DND-41 (cell line): ENCODE results near the gene PDE1A.

Experiments used
- ATAC-seq: fragments of 200-7000 bp; cut with Tn5 transposase; 3 replicates; pipeline ENCODE4 v1.9.1; 2021; ENCODE audit warnings: low read depth; ENCODE audit not compliant: insufficient read depth
- DNase-seq: peaks from one replicate; pipeline ENCODE4 v3.0.0-alpha.2; 2020
- H2AFZ ChIP-seq: 2 replicates; pipeline ENCODE4 v1.6.0; 2012; ENCODE audit warnings: low read depth, low read length
- H3K27ac ChIP-seq: 2 replicates; pipeline ENCODE4 v1.5.1; 2012; ENCODE audit warnings: low read length, inconsistent platforms
- H3K27me3 ChIP-seq: fragments of 200-600 bp; sonication (generic); 2 replicates; pipeline ENCODE4 v1.6.0; 2012; ENCODE audit warnings: low read length, mild to moderate bottlenecking, inconsistent platforms; ENCODE audit not compliant: insufficient read depth, poor library complexity
- H3K36me3 ChIP-seq: 2 replicates; pipeline ENCODE4 v1.5.1; 2012; ENCODE audit warnings: low read length, inconsistent platforms; ENCODE audit not compliant: insufficient read depth
- H3K4me1 ChIP-seq: 2 replicates; pipeline ENCODE4 v1.5.1; 2012; ENCODE audit warnings: mild to moderate bottlenecking, low read length; ENCODE audit not compliant: insufficient read depth
- H3K4me2 ChIP-seq: 2 replicates; pipeline ENCODE4 v1.6.0; 2012; ENCODE audit warnings: mild to moderate bottlenecking, moderate library complexity, low read length, inconsistent platforms; ENCODE audit not compliant: insufficient read depth
- H3K4me3 ChIP-seq, 2 experiments: fragments of 200-600 bp in 1 of 2; shearing (Covaris generic) in 1 of 2; 2 replicates each; pipeline ENCODE4 v1.5.1; 2012 to 2016; ENCODE audit warnings: inconsistent platforms in 2 of 2, low read length in 2 of 2, mild to moderate bottlenecking in 2 of 2, low read depth in 1 of 2, moderate library complexity in 1 of 2
- H3K79me2 ChIP-seq: 2 replicates; pipeline ENCODE4 v1.6.0; 2012; ENCODE audit warnings: low read length, inconsistent platforms; ENCODE audit not compliant: insufficient read depth
- H3K9ac ChIP-seq: 2 replicates; pipeline ENCODE4 v1.6.0; 2012; ENCODE audit warnings: low read depth, mild to moderate bottlenecking, inconsistent platforms, low read length, moderate library complexity
- H3K9me3 ChIP-seq: 2 replicates; pipeline ENCODE4 v1.5.1; 2012; ENCODE audit warnings: low read length, moderate library complexity, mild to moderate bottlenecking, inconsistent platforms; ENCODE audit not compliant: insufficient read depth, severe bottlenecking
- H4K20me1 ChIP-seq: 2 replicates; pipeline ENCODE4 v1.6.0; 2012; ENCODE audit warnings: low read length; ENCODE audit not compliant: insufficient read depth
- EZH2 ChIP-seq: IDR thresholded peaks from 3 replicates; pipeline ENCODE4 v1.6.1; 2012; ENCODE audit warnings: borderline replicate concordance, low read depth, mild to moderate bottlenecking, moderate library complexity, low read length, inconsistent platforms; ENCODE audit not compliant: severe bottlenecking
- TF ChIP-seq, protein P1 (sequence below): IDR thresholded peaks from 2 replicates; pipeline ENCODE4 v1.5.1; 2012; ENCODE audit warnings: borderline replicate concordance, low read length, moderate library complexity, mild to moderate bottlenecking; ENCODE audit not compliant: poor library complexity, severe bottlenecking; ENCODE audit errors: extremely low read depth

The PDE1A gene

GRCh38 chr2:182367401-182367800 lies 59.4 kb downstream of the PDE1A start:
- H3K9ac ChIP-seq, result no peak overlapping the region
- no peaks in the 10 kb centered on the region for H3K9me3 ChIP-seq
- H3K4me3 ChIP-seq, result no peak overlapping the region
- no peaks in the 10 kb centered on the region for H3K4me1 ChIP-seq
- DNase-seq (no peak), ATAC-seq (no peak)
- no peaks in the 10 kb centered on the region for H3K27me3 ChIP-seq
- TF ChIP-seq EZH2, result no peak
- TF ChIP-seq, protein P1, sequence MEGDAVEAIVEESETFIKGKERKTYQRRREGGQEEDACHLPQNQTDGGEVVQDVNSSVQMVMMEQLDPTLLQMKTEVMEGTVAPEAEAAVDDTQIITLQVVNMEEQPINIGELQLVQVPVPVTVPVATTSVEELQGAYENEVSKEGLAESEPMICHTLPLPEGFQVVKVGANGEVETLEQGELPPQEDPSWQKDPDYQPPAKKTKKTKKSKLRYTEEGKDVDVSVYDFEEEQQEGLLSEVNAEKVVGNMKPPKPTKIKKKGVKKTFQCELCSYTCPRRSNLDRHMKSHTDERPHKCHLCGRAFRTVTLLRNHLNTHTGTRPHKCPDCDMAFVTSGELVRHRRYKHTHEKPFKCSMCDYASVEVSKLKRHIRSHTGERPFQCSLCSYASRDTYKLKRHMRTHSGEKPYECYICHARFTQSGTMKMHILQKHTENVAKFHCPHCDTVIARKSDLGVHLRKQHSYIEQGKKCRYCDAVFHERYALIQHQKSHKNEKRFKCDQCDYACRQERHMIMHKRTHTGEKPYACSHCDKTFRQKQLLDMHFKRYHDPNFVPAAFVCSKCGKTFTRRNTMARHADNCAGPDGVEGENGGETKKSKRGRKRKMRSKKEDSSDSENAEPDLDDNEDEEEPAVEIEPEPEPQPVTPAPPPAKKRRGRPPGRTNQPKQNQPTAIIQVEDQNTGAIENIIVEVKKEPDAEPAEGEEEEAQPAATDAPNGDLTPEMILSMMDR, result no peak
- no peak overlapping the region for H3K27ac ChIP-seq
- H3K79me2 ChIP-seq, result no peaks in the 10 kb centered on the region
- H2AFZ ChIP-seq, result no peak overlapping the region
- no peaks in the 10 kb centered on the region for H3K36me3 ChIP-seq
- H3K4me2 ChIP-seq, result no peak overlapping the region
- no peaks in the 10 kb centered on the region for H4K20me1 ChIP-seq

- H3K4me2 ChIP-seq, result no peak overlapping the region
- no peak for ATAC-seq
- no peak overlapping the region for H3K9ac ChIP-seq
- no peaks in the 10 kb centered on the region for H3K27me3 ChIP-seq
- no peak overlapping the region for H3K4me3 ChIP-seq
- no peaks in the 10 kb centered on the region for H3K4me1 ChIP-seq
- no peak overlapping the region for H3K27ac ChIP-seq
- TF ChIP-seq, protein P1, result no peak
- no peak for TF ChIP-seq EZH2
- H3K9me3 ChIP-seq, result no peaks in the 10 kb centered on the region
- no peak for DNase-seq
- no peaks in the 10 kb centered on the region for H3K79me2 ChIP-seq
- H2AFZ ChIP-seq, result no peak overlapping the region
- no peaks in the 10 kb centered on the region for H4K20me1 ChIP-seq
- H3K36me3 ChIP-seq, result no peaks in the 10 kb centered on the region
Observed at GRCh38 chr2:182366628-182367027, 60.2 kb downstream of the PDE1A start.

DNA sequence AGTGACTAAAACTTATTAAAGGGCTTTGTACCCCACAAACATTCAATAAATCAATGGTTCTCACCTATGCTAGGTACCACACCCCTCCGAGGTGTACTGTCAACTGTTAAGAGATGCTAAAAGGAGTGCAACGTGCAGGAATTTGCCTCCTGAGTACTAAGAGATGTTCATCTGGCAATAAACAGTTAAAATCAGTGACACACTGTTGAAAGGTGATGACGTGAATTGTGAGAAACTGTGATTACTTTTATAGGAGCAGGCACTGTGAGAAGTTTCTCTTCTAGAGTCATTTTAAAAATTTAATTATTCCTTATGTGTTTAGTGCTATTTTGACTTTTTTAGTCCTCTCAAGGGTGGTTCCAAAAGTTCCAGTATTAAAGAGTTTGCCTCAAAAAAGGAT lies 61.0 kb downstream of the PDE1A start:
- DNase-seq (no peak), ATAC-seq (no peak)
- Histone ChIP-seq H3K4me2 (no peak overlapping the region), H2AFZ (no peak overlapping the region), H4K20me1 (no peaks in the 10 kb centered on the region), H3K4me1 (no peaks in the 10 kb centered on the region), H3K27ac (no peak overlapping the region), H3K4me3 (no peak overlapping the region), H3K79me2 (no peaks in the 10 kb centered on the region), H3K9ac (no peak overlapping the region), H3K36me3 (no peaks in the 10 kb centered on the region), H3K27me3 (no peaks in the 10 kb centered on the region), H3K9me3 (no peaks in the 10 kb centered on the region)
- no peak for TF ChIP-seq EZH2
- TF ChIP-seq, protein P1, result no peak

GRCh38 chr2:182361477-182361876 lies 65.4 kb downstream of the PDE1A start:
- no peak overlapping the region for H3K4me2 ChIP-seq
- H3K79me2 ChIP-seq, result no peaks in the 10 kb centered on the region
- H4K20me1 ChIP-seq, result no peaks in the 10 kb centered on the region
- H3K27ac ChIP-seq, result no peak overlapping the region
- no peak overlapping the region for H3K9ac ChIP-seq
- no peaks in the 10 kb centered on the region for H3K36me3 ChIP-seq
- no peaks in the 10 kb centered on the region for H3K4me1 ChIP-seq
- DNase-seq (no peak), ATAC-seq (no peak)
- H3K4me3 ChIP-seq, result no peak overlapping the region
- H3K9me3 ChIP-seq, result no peaks in the 10 kb centered on the region
- H3K27me3 ChIP-seq, result no peaks in the 10 kb centered on the region
- no peak for TF ChIP-seq EZH2
- TF ChIP-seq, protein P1, result no peak
- no peak overlapping the region for H2AFZ ChIP-seq
